GM19238 (cell line): ENCODE results near the gene UBE4A.

Experiments
- DNase-seq: peaks from one replicate; pipeline ENCODE4 v3.0.0; 2011; ENCODE audit warnings: low spot score; ENCODE audit not compliant: insufficient read length

UBE4A gene

DNA sequence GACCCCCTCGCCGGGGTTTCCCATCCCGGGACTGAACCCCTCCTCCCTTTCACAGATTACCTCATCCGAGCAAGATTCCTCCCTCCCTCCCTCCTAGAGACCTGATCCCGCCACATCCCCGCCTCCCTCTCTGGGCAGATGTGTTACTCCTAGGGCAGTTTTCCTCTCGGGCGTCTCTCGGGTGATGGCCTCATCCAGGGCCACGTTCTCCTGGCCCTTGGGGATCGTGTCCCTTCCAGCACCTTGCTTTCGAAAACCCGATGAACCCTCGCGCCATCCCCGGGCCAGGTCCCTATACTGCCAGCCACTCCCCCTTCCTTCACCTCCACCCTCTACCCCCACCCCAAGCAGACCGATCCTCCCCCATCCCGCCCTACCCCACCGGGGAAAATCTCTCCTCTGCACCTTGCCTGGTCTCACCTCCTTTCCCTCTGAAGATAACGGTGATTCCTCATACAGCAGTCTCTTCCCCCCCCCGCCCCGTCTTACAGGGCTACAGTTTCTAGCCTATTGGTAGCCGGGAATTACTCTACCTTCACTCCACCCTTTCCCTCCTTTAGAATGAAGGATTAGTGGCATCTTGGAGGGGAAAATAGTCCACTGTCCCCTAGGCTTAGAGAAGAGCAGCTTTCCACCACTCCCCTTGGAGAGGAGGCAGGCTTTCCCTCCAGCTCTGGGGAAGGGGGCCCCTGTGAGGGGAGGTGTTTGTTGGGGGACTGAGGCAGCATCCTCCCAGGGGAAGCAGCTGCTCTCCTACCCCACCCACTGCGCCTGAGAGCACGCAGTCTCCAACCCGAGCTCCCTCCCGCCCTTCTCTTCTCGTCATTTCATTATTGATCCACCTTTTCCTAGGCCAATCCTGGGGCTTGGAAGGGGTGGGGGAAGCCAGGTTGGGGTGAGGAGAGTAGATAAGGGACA is 78.1 kb downstream of the UBE4A start:
- DNase-seq = peak; percentile 29

DNA sequence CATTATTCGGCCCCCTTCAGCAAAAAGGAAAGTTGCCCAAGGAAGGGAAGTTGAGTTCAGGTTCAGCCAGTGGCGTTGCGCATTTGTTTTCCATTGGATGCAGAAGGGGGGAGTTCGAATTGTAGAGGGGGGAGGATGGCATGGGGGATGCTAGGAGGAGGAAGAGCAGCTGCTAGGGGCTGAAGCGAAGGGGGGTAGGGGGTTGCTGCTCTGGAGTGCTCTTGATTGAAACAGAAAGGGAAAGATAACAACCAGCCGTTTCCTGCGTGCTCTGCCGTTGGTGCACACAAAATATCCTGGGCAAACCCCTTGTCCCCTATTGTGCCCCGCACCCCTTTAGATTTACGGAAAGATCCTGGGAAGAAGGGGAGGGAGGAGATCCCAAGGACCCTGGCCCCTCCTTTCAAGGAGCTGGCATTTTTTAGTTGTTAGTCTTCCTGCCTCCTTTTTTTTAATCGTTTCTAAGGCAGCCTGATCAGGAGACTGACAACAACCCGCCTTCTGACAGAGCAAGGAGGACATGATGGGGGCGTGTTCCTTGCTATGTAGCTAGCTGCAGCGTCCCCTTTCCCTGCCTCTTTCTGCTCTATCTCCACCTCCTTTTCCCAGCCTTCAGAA is 79.0 kb downstream of the UBE4A start:
- DNase-seq = peak; percentile 36

DNA sequence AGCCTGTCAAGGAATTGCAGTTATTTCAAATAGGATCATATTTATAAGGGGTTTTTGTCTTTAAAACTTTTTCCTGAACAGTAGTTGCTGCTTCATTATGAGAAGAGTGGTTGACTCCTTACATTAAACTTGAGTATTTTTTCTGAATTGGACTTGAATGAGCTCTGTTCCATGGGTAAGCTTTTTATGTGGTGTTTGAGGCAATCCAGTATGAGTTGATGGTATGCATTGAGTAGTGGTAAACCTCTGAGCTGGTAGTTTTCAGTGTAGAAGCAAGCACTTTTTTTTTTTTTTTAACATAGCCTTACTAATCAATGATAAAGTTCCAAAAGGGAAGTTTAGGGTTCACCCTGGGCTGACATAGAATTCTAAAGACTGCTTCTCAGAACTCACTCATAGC is 80.2 kb downstream of the UBE4A start:
- no peak for DNase-seq

DNA sequence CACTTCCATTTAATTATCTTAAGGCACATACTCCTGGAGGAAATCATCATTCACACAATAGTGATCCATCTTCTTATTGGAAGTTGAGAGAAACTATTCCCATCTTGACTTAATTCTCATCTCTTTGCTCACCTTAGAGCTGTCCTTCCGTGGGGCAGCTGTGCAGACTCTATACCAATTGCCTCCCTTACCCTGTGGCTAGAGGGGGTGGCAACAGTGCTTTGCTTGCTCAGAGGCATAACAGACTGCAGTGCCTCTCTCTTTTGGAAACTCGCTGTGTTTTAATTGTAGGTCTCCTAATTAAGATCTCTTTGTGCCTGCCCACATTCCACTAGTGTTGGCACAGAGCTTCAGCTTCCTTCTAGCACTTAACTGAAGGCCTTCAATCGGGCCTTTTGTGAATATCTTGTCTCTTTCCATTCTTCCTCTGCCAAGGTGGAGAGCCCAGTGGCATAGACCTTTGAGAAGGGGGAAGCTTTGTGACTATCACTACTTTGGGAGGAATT is 82.4 kb downstream of the UBE4A start:
- DNase-seq = no peak

DNA sequence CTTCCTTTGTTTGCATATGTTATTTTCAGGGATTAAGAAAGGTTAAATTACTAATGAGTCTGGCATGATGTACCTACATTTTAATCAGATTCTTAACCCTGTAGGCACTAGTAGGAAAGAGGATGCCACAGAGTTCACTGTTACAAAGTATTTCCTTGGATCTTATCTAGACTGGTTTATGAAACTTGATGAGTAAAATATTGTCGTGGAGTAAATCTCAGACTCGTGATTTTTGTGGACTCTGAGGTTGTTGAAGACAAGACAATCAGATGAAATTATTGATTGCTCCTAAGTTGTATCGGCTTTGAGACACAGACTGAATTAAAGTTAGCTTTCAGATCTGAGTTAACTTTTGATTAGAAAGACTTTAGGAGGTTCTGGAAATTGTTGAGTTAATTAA is 82.9 kb downstream of the UBE4A start:
- no peak for DNase-seq

DNA sequence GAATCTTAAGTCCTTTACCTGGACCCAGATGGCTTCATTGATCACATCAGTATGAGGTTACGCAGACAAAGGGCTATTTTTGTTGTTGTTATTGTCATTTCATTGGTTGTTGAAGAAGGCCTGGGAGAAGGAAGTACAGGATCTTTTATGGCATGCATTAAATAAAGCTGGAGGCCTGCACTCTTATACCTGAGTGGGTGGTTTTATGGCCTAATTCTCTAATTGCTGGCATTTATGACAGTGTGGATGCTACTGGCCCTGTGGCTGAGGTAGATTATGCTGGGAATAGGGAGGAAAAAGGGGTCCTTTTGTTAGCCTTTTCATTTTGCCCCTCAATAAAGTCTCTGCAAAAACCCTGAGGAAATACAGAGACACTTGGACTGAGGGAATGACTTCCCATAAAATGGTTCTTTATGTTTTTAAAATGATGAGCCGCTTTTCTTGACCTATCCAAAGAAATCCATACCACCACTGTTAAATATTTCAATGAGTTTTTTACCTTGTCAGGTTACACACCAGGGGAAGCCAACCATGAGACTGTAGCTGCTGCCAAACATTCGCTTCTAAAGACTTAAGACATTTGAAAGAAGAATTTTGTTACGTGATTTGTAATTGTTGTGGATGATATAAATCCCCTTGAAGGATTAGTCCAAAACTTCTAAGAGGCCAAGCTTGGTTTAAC is 83.6 kb downstream of the UBE4A start:
- DNase-seq = no peak

DNA sequence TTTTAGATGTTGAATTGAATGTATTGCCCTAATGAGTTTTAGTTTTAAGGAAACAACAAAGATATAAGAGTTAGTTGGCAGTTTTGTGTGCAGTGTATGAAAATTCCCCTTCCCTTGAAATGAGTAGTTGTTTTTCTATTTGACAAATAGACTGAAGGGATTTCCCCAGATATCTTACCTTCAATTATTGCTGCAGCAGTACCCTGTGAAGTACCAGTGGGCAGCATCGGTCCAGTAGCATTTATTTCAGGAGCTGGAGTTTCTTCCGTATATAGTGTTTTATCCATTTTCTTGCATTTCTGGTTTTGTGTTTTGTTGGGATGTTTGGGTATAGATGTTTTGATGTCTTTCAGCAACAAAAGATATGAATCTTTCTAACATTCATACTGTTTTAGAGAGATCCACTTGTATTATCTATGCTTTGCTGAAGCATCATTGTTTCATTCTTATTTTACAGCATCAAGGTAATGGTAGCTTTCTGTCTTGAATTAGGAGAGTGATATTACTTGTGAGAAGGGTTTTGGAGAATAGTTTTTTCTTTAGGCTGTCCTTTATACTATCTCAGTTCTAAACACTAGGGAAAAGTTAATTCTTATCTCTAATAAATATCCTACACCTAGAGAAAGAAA is 84.3 kb downstream of the UBE4A start:
- no peak for DNase-seq

DNA sequence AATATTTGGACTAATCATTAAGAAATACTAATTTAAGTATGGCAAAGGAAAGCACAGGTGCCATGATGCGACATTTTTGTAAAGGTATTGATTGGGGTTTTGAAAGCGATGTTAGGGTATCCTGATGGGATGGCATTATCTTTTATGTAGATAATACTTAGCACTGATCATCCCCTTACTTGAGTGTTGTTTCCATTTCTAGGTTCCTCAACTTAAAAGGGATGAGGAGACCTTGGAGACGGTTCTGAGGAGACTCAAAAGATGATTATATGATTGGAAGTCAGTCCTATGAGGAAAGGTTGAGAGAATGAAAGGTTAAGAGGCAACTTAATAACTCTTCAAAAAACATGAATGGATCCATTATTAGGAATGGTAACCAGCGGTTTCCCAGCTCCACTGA is 88.0 kb downstream of the UBE4A start:
- DNase-seq = no peak

DNA sequence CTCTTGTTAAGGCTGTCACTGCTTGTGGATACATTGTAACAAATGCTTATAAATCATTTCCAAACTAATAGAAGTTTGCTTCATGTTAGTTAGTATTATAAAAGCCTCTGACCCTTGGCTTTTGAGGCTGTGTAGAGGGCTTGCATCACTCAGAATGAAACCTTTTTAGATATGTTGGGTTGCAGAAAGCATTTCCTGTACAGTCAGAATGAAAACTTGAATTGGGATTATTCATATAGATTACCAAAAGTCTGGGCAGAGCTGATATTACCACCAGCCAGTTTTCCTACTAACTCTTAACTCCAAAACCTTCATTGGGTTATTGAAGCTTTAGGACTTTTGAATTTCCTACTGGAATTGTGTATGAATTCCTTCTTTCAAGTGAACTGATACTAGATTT is 88.9 kb downstream of the UBE4A start:
- DNase-seq = peak; percentile 43
